ENCODE data around the gene PIGS. TPM values are rescaled to one million over a fixed set of nuclear protein-coding genes. Genes with fewer than 3 reads are reported as not detected.

Gene PIGS
- total RNA-seq, 4 donors from 2014 or later, result 7.2 to 48.3 (median 26.6) TPM

DNA sequence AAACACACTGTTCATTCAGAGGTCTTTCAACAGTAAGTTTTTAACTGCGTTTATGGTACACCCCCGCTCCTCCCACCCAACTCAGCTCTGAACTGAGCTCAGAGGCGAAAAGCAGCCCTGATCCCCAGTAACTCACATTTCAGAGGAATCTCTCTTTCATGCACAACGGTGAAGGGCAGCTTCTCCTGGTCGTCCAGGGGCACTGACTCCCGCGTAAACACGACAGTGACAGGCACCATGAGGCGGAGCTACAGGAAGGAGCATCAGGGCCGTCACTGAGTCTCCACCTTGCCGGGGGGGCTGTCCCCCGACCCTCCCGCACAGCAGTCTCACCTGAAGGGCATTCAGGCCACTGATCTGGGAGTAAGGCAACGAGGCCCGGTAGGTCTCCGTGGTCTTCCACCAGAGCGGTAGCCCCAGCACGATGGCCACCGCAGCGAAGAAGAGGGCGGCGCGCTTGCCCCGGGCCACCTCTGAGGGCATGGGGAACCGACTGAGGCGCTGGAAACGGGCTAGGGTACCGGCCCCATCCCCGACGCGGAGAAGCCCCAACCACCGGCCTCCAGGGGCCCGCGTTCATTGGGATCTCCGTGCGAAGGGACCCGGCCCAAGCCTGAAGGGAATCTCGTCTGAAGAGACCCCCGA, 486 bp downstream of the PIGS start:
- intact Hi-C loops (cut with DNase I; ENCODE audit: low total_unique reads), result no loop called here
- H3K4me3 ChIP-seq, result peak overlapping the region; percentile 81 to 83
- peak overlapping the region; percentile 74 to 88 for H3K27ac ChIP-seq
- no peaks in the 10 kb centered on the region for H3K36me3 ChIP-seq
- peaks cover 4 to 6% of the 10 kb centered on the region in 2 donors for H3K4me1 ChIP-seq
- DNase-seq, result no peak
- TF ChIP-seq, protein P1, sequence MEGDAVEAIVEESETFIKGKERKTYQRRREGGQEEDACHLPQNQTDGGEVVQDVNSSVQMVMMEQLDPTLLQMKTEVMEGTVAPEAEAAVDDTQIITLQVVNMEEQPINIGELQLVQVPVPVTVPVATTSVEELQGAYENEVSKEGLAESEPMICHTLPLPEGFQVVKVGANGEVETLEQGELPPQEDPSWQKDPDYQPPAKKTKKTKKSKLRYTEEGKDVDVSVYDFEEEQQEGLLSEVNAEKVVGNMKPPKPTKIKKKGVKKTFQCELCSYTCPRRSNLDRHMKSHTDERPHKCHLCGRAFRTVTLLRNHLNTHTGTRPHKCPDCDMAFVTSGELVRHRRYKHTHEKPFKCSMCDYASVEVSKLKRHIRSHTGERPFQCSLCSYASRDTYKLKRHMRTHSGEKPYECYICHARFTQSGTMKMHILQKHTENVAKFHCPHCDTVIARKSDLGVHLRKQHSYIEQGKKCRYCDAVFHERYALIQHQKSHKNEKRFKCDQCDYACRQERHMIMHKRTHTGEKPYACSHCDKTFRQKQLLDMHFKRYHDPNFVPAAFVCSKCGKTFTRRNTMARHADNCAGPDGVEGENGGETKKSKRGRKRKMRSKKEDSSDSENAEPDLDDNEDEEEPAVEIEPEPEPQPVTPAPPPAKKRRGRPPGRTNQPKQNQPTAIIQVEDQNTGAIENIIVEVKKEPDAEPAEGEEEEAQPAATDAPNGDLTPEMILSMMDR (IDR thresholded peaks at IDR 0.05), result no peak
- no peak for TF ChIP-seq POLR2A (IDR thresholded peaks at IDR 0.05)
- H3K9me3 ChIP-seq, result no peaks in the 10 kb centered on the region
- no peaks in the 10 kb centered on the region for H3K27me3 ChIP-seq

DNA sequence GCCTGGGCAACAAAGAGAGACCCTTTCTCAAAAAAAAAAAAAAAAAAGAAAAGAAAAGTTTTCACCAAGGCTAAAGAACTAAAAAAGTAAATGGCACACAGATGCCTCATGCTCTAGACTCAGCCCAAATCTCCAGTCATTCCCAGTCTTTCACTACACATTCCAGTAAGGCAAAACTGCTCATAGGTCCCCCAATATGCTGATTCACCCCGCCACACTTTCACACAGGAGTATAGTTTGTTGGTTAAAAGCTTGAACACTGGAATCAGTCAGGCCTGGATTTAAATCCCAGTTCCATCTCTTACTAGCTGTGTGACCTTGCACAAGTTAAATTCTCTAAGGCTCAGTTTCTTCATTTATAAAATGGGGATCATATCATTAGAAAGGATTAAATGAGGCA, 1.9 kb downstream of the PIGS start:
- Histone ChIP-seq H3K4me1 (peaks cover 4 to 6% of the 10 kb centered on the region in 2 donors), H3K27me3 (no peaks in the 10 kb centered on the region), H3K36me3 (no peaks in the 10 kb centered on the region), H3K4me3 (no peak overlapping the region), H3K9me3 (no peaks in the 10 kb centered on the region), H3K27ac (no peak overlapping the region)
- intact Hi-C loops (cut with DNase I; ENCODE audit: low total_unique reads), result no loop called here
- TF ChIP-seq, protein P1 (IDR thresholded peaks at IDR 0.05), result no peak
- no peak for TF ChIP-seq POLR2A (IDR thresholded peaks at IDR 0.05)
- no peak for DNase-seq

DNA sequence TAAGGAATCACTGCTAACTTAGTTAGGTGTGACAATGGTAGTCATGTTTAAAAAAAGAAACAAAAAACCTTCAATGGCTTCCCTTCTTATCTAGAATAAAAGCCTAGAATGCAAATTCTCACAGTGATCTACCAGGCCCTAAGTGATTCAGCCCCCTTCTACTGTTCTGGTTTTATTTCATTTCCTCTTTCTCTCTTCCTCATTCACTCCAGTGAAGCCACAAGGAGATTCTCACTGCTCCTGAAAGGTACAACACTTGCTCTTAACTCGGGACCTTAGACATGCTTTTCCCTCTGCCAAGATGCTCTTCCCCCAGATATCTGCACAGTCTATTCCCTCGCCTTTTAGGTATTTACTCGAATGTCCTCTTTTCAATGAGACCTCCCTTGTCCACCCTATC, 3.7 kb downstream of the PIGS start:
- no peak for TF ChIP-seq POLR2A (IDR thresholded peaks at IDR 0.05)
- TF ChIP-seq, protein P1 (IDR thresholded peaks at IDR 0.05), result no peak
- intact Hi-C loops (cut with DNase I; ENCODE audit: low total_unique reads), result no loop called here
- H3K27ac ChIP-seq, result no peak overlapping the region
- no peaks in the 10 kb centered on the region for H3K36me3 ChIP-seq
- no peak for DNase-seq
- no peak overlapping the region for H3K4me3 ChIP-seq
- H3K9me3 ChIP-seq, result no peaks in the 10 kb centered on the region
- no peaks in the 10 kb centered on the region for H3K27me3 ChIP-seq
- H3K4me1 ChIP-seq, result peaks cover 4 to 6% of the 10 kb centered on the region in 2 donors

DNA sequence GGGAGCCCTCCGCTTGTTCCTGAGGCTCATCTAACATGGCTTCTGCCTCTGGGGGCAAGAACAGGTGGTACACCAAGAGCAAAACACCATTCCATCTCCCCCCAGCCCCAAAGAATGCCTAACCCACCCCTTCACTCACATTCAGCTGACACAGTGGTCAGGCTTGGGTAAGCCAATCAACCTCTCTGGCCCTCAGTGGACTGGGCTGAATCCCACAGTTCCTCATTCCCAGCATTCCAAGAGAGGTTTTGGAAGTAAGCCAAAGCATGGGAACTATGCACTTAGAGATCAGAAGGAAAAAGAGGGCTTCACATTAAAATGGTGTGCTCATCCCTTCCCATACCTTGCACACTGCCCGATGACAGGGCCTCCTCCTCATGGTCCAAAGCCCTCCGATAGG, 7.8 kb downstream of the PIGS start:
- H3K4me1 ChIP-seq, result no peaks in the 10 kb centered on the region
- no peaks in the 10 kb centered on the region for H3K27me3 ChIP-seq
- TF ChIP-seq, protein P1 (IDR thresholded peaks at IDR 0.05), result no peak
- no peak for TF ChIP-seq POLR2A (IDR thresholded peaks at IDR 0.05)
- DNase-seq, result no peak
- no peak overlapping the region for H3K27ac ChIP-seq
- H3K36me3 ChIP-seq, result no peaks in the 10 kb centered on the region
- H3K9me3 ChIP-seq, result no peaks in the 10 kb centered on the region
- intact Hi-C loops (cut with DNase I; ENCODE audit: low total_unique reads), result no loop called here
- no peak overlapping the region for H3K4me3 ChIP-seq

DNA sequence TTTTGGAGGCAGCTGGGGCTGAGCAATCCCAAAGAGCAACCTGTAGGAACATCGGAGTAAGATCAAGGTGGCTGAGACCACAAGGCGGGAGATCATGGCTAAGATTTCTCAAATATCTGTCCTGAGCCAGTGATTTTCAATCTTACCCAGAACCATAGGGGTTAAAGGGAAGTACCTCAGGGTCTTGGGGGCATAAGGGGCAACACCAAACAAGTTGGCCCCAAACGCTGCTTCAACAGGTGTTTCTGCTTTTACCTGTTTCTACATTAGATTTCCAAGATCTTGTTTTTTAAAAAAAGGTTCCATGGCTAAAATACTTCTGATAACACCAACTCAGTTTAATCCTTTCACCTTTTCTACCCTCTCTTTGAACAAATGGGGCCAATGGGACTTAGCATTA, 16.3 kb downstream of the PIGS start:
- no peak for TF ChIP-seq POLR2A (IDR thresholded peaks at IDR 0.05)
- TF ChIP-seq, protein P1 (IDR thresholded peaks at IDR 0.05), result no peak
- no peaks in the 10 kb centered on the region for H3K36me3 ChIP-seq
- intact Hi-C loops (cut with DNase I; ENCODE audit: low total_unique reads), result no loop called here
- H3K4me1 ChIP-seq, result peaks cover 0 to 4% of the 10 kb centered on the region in 2 donors
- H3K4me3 ChIP-seq, result no peak overlapping the region
- no peak overlapping the region for H3K27ac ChIP-seq
- no peak for DNase-seq
- H3K9me3 ChIP-seq, result no peaks in the 10 kb centered on the region
- H3K27me3 ChIP-seq, result no peaks in the 10 kb centered on the region
